Neural cell (in vitro differentiated cells): ENCODE measurements around the gene SENP2. TPM values are rescaled to one million over a fixed set of nuclear protein-coding genes. Genes with fewer than 3 reads are reported as not detected.

ENCODE experiments used
- H2AFZ ChIP-seq: fragments of 200-600, 300-800 bp; sonication (generic), shearing (Covaris generic); 2 replicates; pipeline ENCODE4 v1.6.0; 2014; ENCODE audit warnings: low read depth, mild to moderate bottlenecking, antibody characterized with exemption, low read length, moderate library complexity
- H3F3A ChIP-seq: fragments of 200-600 bp; shearing (Covaris generic); 2 replicates; pipeline ENCODE4 v1.6.1; 2016; ENCODE audit warnings: mild to moderate bottlenecking, moderate library complexity, mixed read lengths, antibody characterized with exemption, low read length; ENCODE audit not compliant: insufficient read depth, poor library complexity, severe bottlenecking
- H3K27ac ChIP-seq: fragments of 200-600, 300-800 bp; sonication (generic), shearing (Covaris generic); 2 replicates; pipeline ENCODE4 v1.5.1; 2014; ENCODE audit warnings: mild to moderate bottlenecking, low read length, moderate library complexity
- H3K27me3 ChIP-seq: fragments of 300-800, 200-600 bp; sonication (generic), shearing (Covaris generic); 2 replicates; pipeline ENCODE4 v1.6.0; 2014; ENCODE audit warnings: mild to moderate bottlenecking, low read depth, low read length, moderate library complexity; ENCODE audit not compliant: insufficient read depth
- H3K36me3 ChIP-seq: fragments of 300-800, 200-600 bp; sonication (generic), shearing (Covaris generic); 2 replicates; pipeline ENCODE4 v1.5.1; 2014; ENCODE audit warnings: mild to moderate bottlenecking, antibody characterized with exemption, low read length, moderate library complexity; ENCODE audit not compliant: insufficient read depth
- H3K4me2 ChIP-seq: fragments of 300-800, 200-600 bp; sonication (generic), shearing (Covaris generic); 2 replicates; pipeline ENCODE4 v1.6.0; 2014; ENCODE audit warnings: mild to moderate bottlenecking, low read length
- H3K4me3 ChIP-seq: fragments of 300-800, 200-600 bp; sonication (generic), shearing (Covaris generic); 2 replicates; pipeline ENCODE4 v1.5.1; 2014; ENCODE audit warnings: mild to moderate bottlenecking, low read length, moderate library complexity
- H3K79me2 ChIP-seq: fragments of 200-600 bp; shearing (Covaris generic); replicated peaks from 2 replicates; pipeline ENCODE4 v1.6.0; 2014; ENCODE audit warnings: mild to moderate bottlenecking, low read length, moderate library complexity; ENCODE audit not compliant: insufficient read depth
- H3K9ac ChIP-seq: fragments of 300-800, 200-600 bp; sonication (generic), shearing (Covaris generic); 2 replicates; pipeline ENCODE4 v1.6.1; 2016; ENCODE audit warnings: mild to moderate bottlenecking, low read length, mixed read lengths
- H3K9me2 ChIP-seq: fragments of 200-600 bp; shearing (Covaris generic); 2 replicates; pipeline ENCODE4 v1.6.1; 2016; ENCODE audit warnings: mild to moderate bottlenecking, low read length, mixed read lengths; ENCODE audit not compliant: insufficient read depth
- H3K9me3 ChIP-seq: fragments of 200-600, 300-800 bp; sonication (generic), shearing (Covaris generic); 2 replicates; pipeline ENCODE4 v1.6.1; 2016; ENCODE audit warnings: mild to moderate bottlenecking, mixed run types, low read length, moderate library complexity, mixed read lengths
- H4K20me1 ChIP-seq: fragments of 200-600 bp; shearing (Covaris generic); 2 replicates; pipeline ENCODE4 v1.6.1; 2016; ENCODE audit warnings: mild to moderate bottlenecking, mixed run types; ENCODE audit not compliant: insufficient read depth
- EZH2 ChIP-seq: fragments of 200-600, 300-800 bp; shearing (Covaris generic), sonication (generic); IDR thresholded peaks from 2 replicates; pipeline ENCODE4 v1.6.1; 2014; ENCODE audit warnings: antibody characterized with exemption, low read length, borderline replicate concordance, mild to moderate bottlenecking; ENCODE audit not compliant: insufficient read depth, poor library complexity, severe bottlenecking
- MXI1 ChIP-seq: fragments of 450-650 bp; conservative IDR thresholded peaks from 2 replicates; pipeline ENCODE4 v1.6.1; 2014; ENCODE audit warnings: antibody characterized with exemption, mild to moderate bottlenecking; ENCODE audit not compliant: poor library complexity, severe bottlenecking
- POLR2AphosphoS5 ChIP-seq: IDR thresholded peaks from 2 replicates; pipeline ENCODE4 v1.6.1; 2012
- RAD21 ChIP-seq: fragments of 450-650 bp; conservative IDR thresholded peaks from 2 replicates; pipeline ENCODE4 v1.6.1; 2014; ENCODE audit warnings: antibody characterized with exemption, mild to moderate bottlenecking, moderate library complexity
- REST ChIP-seq: IDR thresholded peaks from 2 replicates; pipeline ENCODE4 v1.6.1; 2012; ENCODE audit warnings: borderline replicate concordance
- SMC3 ChIP-seq: fragments of 450-650 bp; conservative IDR thresholded peaks from 2 replicates; pipeline ENCODE4 v1.6.1; 2014; ENCODE audit warnings: antibody characterized with exemption, mild to moderate bottlenecking, moderate library complexity; ENCODE audit not compliant: poor library complexity
- TAF1 ChIP-seq: IDR thresholded peaks from 2 replicates; pipeline ENCODE4 v1.6.1; 2012; ENCODE audit warnings: low read depth
- polyA plus RNA-seq: library from polyadenylated mRNA; depleted of rRNA; stranded (reverse); fragments of >200 nt; gene quantifications from 2 replicates; pipeline ENCODE4 v1.2.3, GENCODE V29; 2014
- TF ChIP-seq, protein P1 (sequence below): fragments of 450-650 bp; IDR thresholded peaks from 2 replicates; pipeline ENCODE4 v1.5.1; 2014; ENCODE audit warnings: antibody characterized with exemption, mild to moderate bottlenecking, moderate library complexity; ENCODE audit not compliant: poor library complexity, severe bottlenecking

Gene SENP2
- polyA plus RNA-seq, 1 donor from 2014 or later, result 40.1 TPM

DNA sequence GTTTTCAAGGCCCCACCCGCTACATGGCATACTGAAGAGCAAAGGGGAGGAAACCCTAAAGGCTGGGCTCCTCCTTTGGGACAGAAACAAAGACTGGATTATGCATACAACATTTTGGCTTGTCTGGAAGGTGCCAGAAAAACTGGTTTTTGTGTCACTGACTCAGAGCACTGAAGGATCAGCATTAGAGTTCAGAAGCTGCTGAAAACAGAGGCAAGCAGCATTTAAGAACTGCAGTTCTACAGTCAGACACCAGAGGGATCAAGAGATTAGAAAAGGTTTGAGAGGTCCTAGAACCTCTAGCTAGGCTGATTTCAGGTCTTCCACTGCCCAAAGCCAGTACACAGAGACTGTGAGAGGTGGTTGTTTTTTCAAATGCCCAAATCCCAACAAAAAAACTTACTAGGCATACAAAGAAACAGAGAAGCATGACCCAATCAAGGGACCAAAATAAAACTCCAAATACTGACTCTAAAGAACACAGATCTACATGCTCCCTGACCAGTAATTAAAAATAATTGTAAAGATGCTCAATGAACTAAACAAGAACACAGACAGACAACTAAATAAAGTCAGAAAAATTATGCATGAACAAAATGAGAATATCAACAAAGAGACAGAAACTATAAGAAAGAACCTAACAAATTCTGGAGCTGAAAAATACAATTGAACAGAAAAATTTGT is 91.2 kb downstream of the SENP2 start:
- H3K9ac ChIP-seq, result no peak overlapping the region
- no peaks in the 10 kb centered on the region for H3F3A ChIP-seq
- H3K27ac ChIP-seq, result no peak overlapping the region
- no peaks in the 10 kb centered on the region for H3K9me2 ChIP-seq
- no peaks in the 10 kb centered on the region for H3K27me3 ChIP-seq
- TF ChIP-seq, protein P1, sequence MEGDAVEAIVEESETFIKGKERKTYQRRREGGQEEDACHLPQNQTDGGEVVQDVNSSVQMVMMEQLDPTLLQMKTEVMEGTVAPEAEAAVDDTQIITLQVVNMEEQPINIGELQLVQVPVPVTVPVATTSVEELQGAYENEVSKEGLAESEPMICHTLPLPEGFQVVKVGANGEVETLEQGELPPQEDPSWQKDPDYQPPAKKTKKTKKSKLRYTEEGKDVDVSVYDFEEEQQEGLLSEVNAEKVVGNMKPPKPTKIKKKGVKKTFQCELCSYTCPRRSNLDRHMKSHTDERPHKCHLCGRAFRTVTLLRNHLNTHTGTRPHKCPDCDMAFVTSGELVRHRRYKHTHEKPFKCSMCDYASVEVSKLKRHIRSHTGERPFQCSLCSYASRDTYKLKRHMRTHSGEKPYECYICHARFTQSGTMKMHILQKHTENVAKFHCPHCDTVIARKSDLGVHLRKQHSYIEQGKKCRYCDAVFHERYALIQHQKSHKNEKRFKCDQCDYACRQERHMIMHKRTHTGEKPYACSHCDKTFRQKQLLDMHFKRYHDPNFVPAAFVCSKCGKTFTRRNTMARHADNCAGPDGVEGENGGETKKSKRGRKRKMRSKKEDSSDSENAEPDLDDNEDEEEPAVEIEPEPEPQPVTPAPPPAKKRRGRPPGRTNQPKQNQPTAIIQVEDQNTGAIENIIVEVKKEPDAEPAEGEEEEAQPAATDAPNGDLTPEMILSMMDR, result peak; percentile 66
- peak; percentile 65 for TF ChIP-seq RAD21
- no peak for TF ChIP-seq REST
- no peak for TF ChIP-seq POLR2AphosphoS5
- TF ChIP-seq SMC3, result peak; percentile 70
- H2AFZ ChIP-seq, result no peak overlapping the region
- no peak overlapping the region for H3K4me2 ChIP-seq
- H3K9me3 ChIP-seq, result no peaks in the 10 kb centered on the region
- peaks cover 6% of the 10 kb centered on the region for H3K79me2 ChIP-seq
- peaks cover 8% of the 10 kb centered on the region for H3K36me3 ChIP-seq
- H4K20me1 ChIP-seq, result no peaks in the 10 kb centered on the region
- H3K4me3 ChIP-seq, result no peak overlapping the region

DNA sequence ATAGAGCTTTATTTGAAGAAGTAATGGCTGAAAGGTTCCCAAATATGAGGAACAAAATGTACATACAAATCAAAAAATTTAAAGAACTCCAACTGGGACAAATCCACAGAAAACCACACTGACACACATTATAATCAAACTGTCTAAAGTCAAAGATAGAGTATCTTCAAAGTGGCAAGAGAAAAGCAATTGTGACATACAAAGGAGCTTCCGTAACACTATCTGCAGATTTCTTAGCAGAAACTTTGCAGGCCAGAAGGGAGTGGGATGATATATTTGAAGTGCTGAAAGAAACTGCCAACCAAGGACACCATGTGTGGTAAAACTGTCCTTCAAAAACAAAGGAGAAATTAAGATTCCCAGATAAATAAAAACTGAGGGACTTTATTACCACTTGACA is 91.9 kb downstream of the SENP2 start:
- Histone ChIP-seq H3F3A (no peaks in the 10 kb centered on the region), H4K20me1 (no peaks in the 10 kb centered on the region), H3K4me2 (no peak overlapping the region), H3K79me2 (peaks cover 6% of the 10 kb centered on the region), H3K27me3 (no peaks in the 10 kb centered on the region), H3K36me3 (peaks cover 10% of the 10 kb centered on the region), H3K9me3 (no peaks in the 10 kb centered on the region), H3K9me2 (no peaks in the 10 kb centered on the region), H3K27ac (no peak overlapping the region), H3K9ac (no peak overlapping the region), H3K4me3 (no peak overlapping the region), H2AFZ (no peak overlapping the region)
- TF ChIP-seq REST, result no peak
- no peak for TF ChIP-seq SMC3
- no peak for TF ChIP-seq MXI1
- TF ChIP-seq TAF1, result no peak
- no peak for TF ChIP-seq RAD21
- no peak for TF ChIP-seq EZH2
- TF ChIP-seq, protein P1, result no peak
